Measurements from ENCODE around the gene SMARCC1. TPM values are rescaled to one million over a fixed set of nuclear protein-coding genes. Genes with fewer than 3 reads are reported as not detected.

The SMARCC1 gene
- total RNA-seq, 1 donor from 2014 or later: 41.5 TPM

DNA sequence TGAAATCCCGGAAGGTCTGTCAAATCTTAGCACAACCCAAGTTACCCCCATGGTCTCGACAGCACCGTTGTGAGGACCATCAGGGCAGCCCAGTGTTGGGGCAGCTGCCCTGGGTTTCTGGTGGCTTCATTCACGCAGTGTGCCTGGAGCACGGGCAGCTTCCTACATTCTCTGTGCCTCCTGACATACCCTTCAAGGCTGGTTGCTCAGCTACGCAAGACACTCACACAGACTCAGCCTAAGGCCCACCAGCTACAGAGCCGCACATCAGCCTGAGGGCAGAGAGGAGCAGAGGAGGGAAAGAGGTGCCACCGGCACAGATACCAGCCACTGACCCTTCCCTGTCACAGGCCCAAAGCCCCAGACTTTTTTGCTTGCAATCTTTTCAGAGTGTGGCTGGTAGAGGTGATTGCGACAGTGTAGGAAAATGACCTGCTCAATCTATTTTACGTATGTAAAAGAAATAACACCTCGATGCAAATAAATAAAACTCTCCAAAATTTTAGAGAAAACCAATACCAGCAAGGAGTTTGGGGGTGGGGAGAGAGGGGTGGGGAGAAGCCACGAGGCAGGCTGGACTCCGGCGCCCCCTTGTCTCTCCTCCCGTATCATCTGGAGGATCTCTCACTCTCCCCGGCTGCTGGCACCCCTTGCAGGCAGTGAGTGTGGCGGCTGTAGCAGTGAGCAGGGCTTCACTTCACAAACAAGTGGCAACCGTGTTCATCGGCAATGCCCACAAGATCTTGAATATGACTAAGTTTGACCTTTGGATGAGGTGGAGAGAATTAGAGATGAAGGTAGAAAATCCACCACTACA, 215.8 kb downstream of the SMARCC1 start:
- DNase-seq (ENCODE audit: low read depth): no peak

DNA sequence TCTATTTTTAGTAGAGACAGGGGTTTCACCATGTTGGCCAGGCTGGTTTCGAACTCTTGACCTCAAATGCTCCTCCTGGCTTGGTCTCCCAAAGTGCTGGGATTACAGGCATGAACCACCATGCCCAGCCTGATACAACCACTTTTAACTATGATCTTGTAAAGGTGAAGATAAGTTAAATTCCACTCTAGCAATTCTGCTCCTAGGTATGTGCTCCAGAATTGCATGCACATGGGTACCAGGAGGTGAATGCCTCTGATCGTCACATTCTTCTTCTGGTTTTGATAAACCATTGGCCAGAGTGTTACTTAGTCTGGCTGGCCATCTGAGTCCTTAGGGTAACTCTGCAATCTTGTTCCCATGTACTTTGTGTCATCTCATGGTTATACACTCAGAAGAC, 225.3 kb downstream of the SMARCC1 start:
- no peak for DNase-seq (ENCODE audit: low read depth)

DNA sequence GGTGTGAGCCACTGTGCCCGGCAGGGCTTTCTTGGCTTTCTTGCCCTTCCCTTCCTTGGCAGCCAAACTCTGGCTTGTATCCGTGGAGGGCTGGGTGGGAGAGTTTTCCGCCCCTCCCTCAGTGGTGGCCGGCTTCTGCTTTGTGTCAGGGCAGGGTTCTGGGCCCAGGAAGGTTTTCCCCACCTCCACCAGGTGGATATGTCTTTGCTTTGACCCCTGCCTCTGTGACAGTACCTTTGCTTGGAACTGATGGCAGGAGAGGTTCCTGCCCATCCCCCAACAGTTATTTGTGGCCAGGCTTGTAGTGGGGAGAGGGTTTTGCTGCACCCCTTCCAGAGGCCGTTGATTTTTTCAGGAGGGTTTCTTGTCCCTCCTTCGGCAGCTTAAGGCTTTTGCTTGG, 227.4 kb downstream of the SMARCC1 start:
- DNase-seq (ENCODE audit: low read depth): no peak

DNA sequence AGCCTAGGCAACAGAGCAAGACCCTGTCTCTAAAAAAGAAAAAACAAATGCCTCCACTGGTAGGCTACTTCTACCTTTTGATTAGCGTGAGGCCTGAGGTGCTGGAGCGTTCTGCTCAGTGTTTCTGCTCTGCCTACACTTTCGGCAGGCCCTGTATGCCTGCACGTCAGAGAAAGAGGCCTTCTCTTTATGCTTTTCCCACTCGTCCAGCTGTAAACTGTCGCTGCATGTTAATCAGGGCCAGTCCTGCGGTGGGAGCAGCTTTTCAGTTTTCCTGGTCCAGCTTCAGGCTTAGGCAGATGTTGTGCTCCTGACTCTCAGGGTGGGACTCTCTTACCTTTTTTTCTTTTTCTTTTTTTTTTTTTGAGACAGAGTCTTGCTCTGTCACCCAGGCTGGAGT, 228.3 kb downstream of the SMARCC1 start:
- DNase-seq (ENCODE audit: low read depth): no peak

DNA sequence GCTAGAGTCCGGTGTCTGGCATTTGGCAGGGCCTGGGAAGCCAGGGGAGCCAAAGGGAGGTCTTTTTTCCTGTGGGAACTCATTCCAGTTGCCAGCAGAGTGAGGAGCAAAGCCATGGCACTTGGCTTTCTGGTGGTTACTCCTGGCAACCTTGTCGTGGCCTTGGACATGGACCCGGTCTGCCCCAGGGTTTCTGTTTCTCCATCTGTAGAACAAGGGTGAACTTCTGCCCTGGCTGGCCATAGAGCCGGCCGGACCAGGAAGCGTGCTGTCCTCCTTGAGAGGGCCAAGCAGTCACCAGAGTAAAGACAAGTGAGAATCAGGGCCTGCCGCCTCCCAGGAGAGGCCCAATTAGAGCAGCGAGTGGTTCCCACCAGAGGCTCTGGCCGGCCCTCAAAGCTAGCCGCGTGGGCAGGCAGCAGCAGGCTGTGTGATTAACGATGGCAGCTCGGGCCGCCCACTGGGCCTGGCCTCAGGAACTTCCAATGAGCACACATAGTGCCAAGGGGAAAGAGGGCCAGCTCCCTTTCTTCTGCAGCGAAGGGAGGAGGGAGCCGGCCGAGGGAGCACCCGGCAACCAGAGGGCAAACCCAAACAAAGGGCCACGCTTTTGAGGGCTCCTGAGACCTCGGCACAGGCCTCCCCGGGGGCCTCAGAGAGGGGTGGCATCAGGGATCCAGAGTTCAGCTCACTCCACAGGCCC, 239.1 kb downstream of the SMARCC1 start:
- peak; percentile 12 for DNase-seq (ENCODE audit: low read depth)

DNA sequence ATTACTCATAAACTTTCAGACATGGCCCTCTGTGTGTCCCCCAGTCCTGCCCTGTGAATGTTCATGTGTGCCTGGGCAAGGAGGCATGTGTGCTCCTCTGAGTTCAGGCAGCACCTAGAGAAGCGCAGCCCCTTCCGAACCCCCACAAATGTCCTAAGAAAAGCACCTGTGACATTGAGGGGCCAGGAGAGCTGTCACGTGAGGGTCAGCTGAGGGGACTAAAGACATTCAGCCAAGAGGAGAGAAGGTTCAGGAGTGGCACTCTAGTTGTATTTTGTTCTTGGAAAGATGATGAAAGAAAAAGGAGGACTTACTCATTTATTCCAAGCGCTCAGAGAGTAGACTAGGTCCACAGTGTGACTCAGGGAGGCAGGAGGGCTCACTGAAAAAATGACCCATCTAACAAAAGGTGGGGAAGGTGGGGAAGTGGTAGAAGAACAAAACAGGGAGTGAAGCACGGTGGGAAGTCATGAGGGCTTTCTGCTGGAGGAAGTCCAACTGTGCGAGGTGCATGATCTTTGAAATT, 240.0 kb downstream of the SMARCC1 start:
- DNase-seq (ENCODE audit: low read depth): no peak

DNA sequence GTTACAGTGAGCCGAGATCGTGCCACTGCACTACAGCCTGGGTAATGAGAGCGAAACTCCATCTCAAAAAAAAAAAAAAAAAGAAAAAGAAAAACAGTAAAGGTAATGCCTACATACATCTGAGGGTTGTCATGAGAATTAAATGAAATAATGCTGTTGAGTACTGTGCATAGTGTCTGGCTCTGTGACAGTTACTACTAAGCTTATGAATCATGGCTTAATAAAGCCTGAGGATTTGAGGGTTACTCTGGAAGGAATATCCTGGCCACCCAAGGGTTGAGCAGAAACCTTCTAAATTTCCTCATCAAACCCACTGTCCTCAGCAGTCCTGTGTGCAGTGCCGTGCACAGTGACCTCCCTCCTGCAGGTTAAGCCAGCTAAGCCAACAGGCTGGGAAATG, 241.4 kb downstream of the SMARCC1 start:
- no peak for DNase-seq (ENCODE audit: low read depth)

DNA sequence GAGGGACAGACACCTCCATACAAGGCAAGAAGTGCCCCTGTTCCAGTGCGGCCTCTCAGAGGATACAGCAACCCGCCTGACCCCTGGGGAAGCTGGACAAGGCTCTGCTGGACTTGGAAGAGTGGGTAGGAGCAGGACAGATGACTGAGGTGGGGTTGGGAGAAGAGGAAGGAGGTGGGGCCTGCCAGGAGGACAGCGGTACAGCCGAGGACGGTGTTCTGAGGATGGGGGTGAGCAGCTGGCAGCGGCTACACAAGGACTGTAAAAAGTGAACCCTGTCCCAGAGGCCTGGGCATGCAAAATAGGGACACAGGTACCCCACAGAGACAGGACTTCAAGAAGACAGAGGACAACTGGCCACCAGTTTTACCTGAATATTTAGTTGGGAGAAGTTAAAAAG, 244.7 kb downstream of the SMARCC1 start:
- no peak for DNase-seq (ENCODE audit: low read depth)

DNA sequence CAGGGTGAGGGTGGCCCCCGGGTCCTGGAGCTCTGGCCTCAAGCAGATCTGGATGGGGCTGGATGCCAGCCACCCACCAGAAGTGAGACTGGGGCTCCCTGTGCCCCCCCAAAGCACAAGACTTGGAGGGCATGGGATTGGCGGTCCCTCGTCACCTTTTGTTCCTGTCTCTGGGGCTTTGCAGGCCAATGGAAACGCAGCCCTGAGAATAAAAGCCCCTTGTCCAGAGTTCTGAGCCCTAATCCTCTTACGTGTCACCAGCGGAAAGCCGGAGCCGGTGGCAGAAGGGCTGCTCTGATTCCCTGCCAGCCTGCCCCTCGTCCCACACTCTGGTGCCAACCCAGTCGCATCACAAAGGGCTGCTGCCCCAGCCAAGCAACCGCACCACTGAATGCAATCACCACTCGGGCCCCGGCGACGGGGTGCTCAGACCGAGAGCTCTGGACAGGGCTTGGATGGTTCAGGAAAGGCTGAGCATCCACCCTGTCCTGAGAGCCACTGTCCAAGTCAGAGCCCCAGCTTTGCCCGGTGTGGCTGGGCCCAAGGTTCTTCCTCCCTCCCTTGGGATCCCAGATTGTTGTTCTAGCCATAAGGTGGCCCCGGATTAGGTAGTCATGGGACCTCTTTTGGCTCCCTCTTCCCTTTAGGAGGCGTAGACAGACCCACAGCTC, 245.3 kb downstream of the SMARCC1 start:
- DNase-seq (ENCODE audit: low read depth): no peak

Other genes starting within 250 kb of the SMARCC1 start
- 0.45 and 1.0 TPM in 2 replicates for gene CSPG5, start 203.0 kb downstream of the SMARCC1 start, total RNA-seq
- 87.6 and 90.2 TPM in 2 replicates for gene DHX30, start 21.2 kb upstream of the SMARCC1 start, total RNA-seq
- gene MAP4, start 234.5 kb upstream of the SMARCC1 start, total RNA-seq: 210 and 343 TPM in 2 replicates